IMR-90 (cell line): ENCODE measurements around the gene ATP2B2.

Experiments used
- BHLHE40 ChIP-seq: fragments of 150-350 bp; IDR thresholded peaks from 2 replicates; pipeline ENCODE4 v1.6.1; 2016; ENCODE audit warnings: mild to moderate bottlenecking, low read depth, low read length
- CEBPB ChIP-seq: IDR thresholded peaks from 2 replicates; pipeline ENCODE4 v1.6.1; 2012; ENCODE audit warnings: low read depth, low read length, improper control_type of control experiment
- CHD1 ChIP-seq: IDR thresholded peaks from 2 replicates; pipeline ENCODE4 v1.6.1; 2012; ENCODE audit warnings: low read depth, low read length, improper control_type of control experiment
- CTCF ChIP-seq: conservative IDR thresholded peaks from 2 replicates; pipeline ENCODE4 v1.5.1; 2012; ENCODE audit warnings: mild to moderate bottlenecking, low read depth, low read length, improper control_type of control experiment
- FOS ChIP-seq: fragments of 150-350 bp; IDR thresholded peaks from 2 replicates; pipeline ENCODE4 v1.6.1; 2016; ENCODE audit warnings: low read depth, low read length
- MAFK ChIP-seq: IDR thresholded peaks from 2 replicates; pipeline ENCODE4 v1.6.1; 2012; ENCODE audit warnings: low read depth, low read length, improper control_type of control experiment
- MXI1 ChIP-seq: IDR thresholded peaks from 2 replicates; pipeline ENCODE4 v1.6.1; 2012; ENCODE audit warnings: low read depth, mild to moderate bottlenecking, low read length, moderate library complexity, borderline replicate concordance
- POLR2A ChIP-seq: IDR thresholded peaks from 2 replicates; pipeline ENCODE4 v1.6.1; 2012; ENCODE audit warnings: mild to moderate bottlenecking, low read depth, low read length
- RAD21 ChIP-seq: IDR thresholded peaks from 2 replicates; pipeline ENCODE4 v1.6.1; 2012; ENCODE audit warnings: low read length, improper control_type of control experiment
- RFX5 ChIP-seq: IDR thresholded peaks from 2 replicates; pipeline ENCODE4 v1.8.0; 2012; ENCODE audit warnings: low read depth, mild to moderate bottlenecking, low read length, moderate library complexity
- SMC3 ChIP-seq: fragments of 150-350 bp; IDR thresholded peaks from 2 replicates; pipeline ENCODE4 v1.6.1; 2016; ENCODE audit warnings: low read depth, mild to moderate bottlenecking, antibody characterized with exemption, low read length, moderate library complexity

GRCh38 chr3:10280177-10280529 is 225.2 kb downstream of the ATP2B2 start:
- TF ChIP-seq CTCF (no peak), MXI1 (no peak), FOS (no peak), RAD21 (no peak), POLR2A (no peak), CHD1 (no peak), RFX5 (no peak), BHLHE40 (no peak), CEBPB (no peak), SMC3 (no peak), MAFK (no peak)
